RWPE2 (cell line): ENCODE measurements around the gene RAB42.

Experiments used
- ATAC-seq: fragments of 200-7000 bp; cut with Tn5 transposase; 3 replicates; pipeline ENCODE4 v1.9.1; 2021; ENCODE audit warnings: low read depth
- DNase-seq: peaks from one replicate; pipeline ENCODE4 v3.0.0-alpha.2; 2020; ENCODE audit warnings: low spot score
- H3K27ac ChIP-seq: fragments of 450-650 bp; 2 replicates; pipeline ENCODE4 v1.5.1; 2017; ENCODE audit warnings: mild to moderate bottlenecking; ENCODE audit not compliant: poor library complexity, severe bottlenecking
- H3K27me3 ChIP-seq: fragments of 250-450 bp; sonication (Bioruptor Pico); 2 replicates; pipeline ENCODE4 v1.5.1; 2021; ENCODE audit warnings: mild to moderate bottlenecking, moderate library complexity; ENCODE audit not compliant: insufficient read depth, poor library complexity, severe bottlenecking
- H3K36me3 ChIP-seq: fragments of 250-450 bp; sonication (Bioruptor Pico); 2 replicates; pipeline ENCODE4 v1.5.1; 2020; ENCODE audit warnings: low read depth, mild to moderate bottlenecking, moderate library complexity
- H3K4me1 ChIP-seq: fragments of 250-450 bp; sonication (Bioruptor Pico); 2 replicates; pipeline ENCODE4 v1.5.1; 2021; ENCODE audit warnings: mild to moderate bottlenecking, moderate library complexity; ENCODE audit not compliant: insufficient read depth, poor library complexity, severe bottlenecking
- H3K4me3 ChIP-seq: fragments of 250-450 bp; sonication (Bioruptor Pico); 2 replicates; pipeline ENCODE4 v1.5.1; 2021; ENCODE audit warnings: mild to moderate bottlenecking, moderate library complexity; ENCODE audit not compliant: severe bottlenecking
- H3K9me3 ChIP-seq: fragments of 250-450 bp; sonication (Bioruptor Pico); 2 replicates; pipeline ENCODE4 v1.5.1; 2021; ENCODE audit warnings: mild to moderate bottlenecking, moderate library complexity; ENCODE audit not compliant: severe bottlenecking
- CTCF ChIP-seq: fragments of 450-650 bp; IDR thresholded peaks from one replicate; pipeline ENCODE4 v1.5.1; 2017; ENCODE audit warnings: mild to moderate bottlenecking, moderate library complexity; ENCODE audit not compliant: poor library complexity, severe bottlenecking

Gene RAB42

GRCh38 chr1:28604962-28605361, 12.9 kb downstream of the RAB42 start:
- Histone ChIP-seq H3K4me3 (no peak overlapping the region), H3K9me3 (no peaks in the 10 kb centered on the region), H3K36me3 (peaks cover 53% of the 10 kb centered on the region), H3K27ac (no peak overlapping the region), H3K27me3 (no peaks in the 10 kb centered on the region), H3K4me1 (peaks cover 11% of the 10 kb centered on the region)
- TF ChIP-seq CTCF = no peak
- DNase-seq (no peak), ATAC-seq (no peak)

- ATAC-seq = no peak
These were observed 14.7 kb downstream of the RAB42 start for GRCh38 chr1:28606771-28607170.

GRCh38 chr1:28613175-28613574, 21.1 kb downstream of the RAB42 start:
- Histone ChIP-seq H3K9me3 (no peaks in the 10 kb centered on the region), H3K4me3 (no peak overlapping the region), H3K27ac (no peak overlapping the region), H3K4me1 (no peaks in the 10 kb centered on the region), H3K27me3 (no peaks in the 10 kb centered on the region), H3K36me3 (peaks cover 76% of the 10 kb centered on the region)
- TF ChIP-seq CTCF = no peak
- DNase-seq = no peak
- no peak for ATAC-seq

More at GRCh38 chr1:28606771-28607170, 14.7 kb downstream of the RAB42 start:
- Histone ChIP-seq H3K4me1 (peaks cover 7% of the 10 kb centered on the region), H3K4me3 (no peak overlapping the region), H3K27ac (no peak overlapping the region), H3K27me3 (no peaks in the 10 kb centered on the region), H3K9me3 (no peaks in the 10 kb centered on the region), H3K36me3 (peaks cover 68% of the 10 kb centered on the region)
- no peak for TF ChIP-seq CTCF
- no peak for DNase-seq

- ATAC-seq (no peak), DNase-seq (no peak)
- Histone ChIP-seq H3K9me3 (peaks cover 3% of the 10 kb centered on the region), H3K36me3 (no peaks in the 10 kb centered on the region), H3K4me3 (no peak overlapping the region), H3K27me3 (no peaks in the 10 kb centered on the region), H3K27ac (no peak overlapping the region), H3K4me1 (no peaks in the 10 kb centered on the region)
- TF ChIP-seq CTCF = no peak
These were observed 39.6 kb downstream of the RAB42 start for GRCh38 chr1:28631713-28632112.

- peaks cover 3% of the 10 kb centered on the region for H3K9me3 ChIP-seq
- no peak overlapping the region for H3K27ac ChIP-seq
- no peak for TF ChIP-seq CTCF
- no peak for DNase-seq
- H3K4me3 ChIP-seq = no peak overlapping the region
- H3K36me3 ChIP-seq = no peaks in the 10 kb centered on the region
- H3K27me3 ChIP-seq = no peaks in the 10 kb centered on the region
- H3K4me1 ChIP-seq = no peaks in the 10 kb centered on the region
- no peak for ATAC-seq
These were observed 40.5 kb downstream of the RAB42 start for GRCh38 chr1:28632560-28632959.
